SU-DHL-6 (cell line): ENCODE measurements around the gene AGXT.

ENCODE experiments used
- EZH2phosphoT487 ChIP-seq: fragments of 200-600 bp; sonication (generic), shearing (Covaris generic); conservative IDR thresholded peaks from 2 replicates; pipeline ENCODE4 v1.6.1; 2018; ENCODE audit warnings: mild to moderate bottlenecking, antibody characterized with exemption, low read length, moderate library complexity, mixed read lengths
- TF ChIP-seq, protein P1 (sequence below): fragments of 200-600 bp; sonication (generic); IDR thresholded peaks from one replicate; pipeline ENCODE4 v1.5.1; 2017; ENCODE audit warnings: antibody characterized with exemption, mild to moderate bottlenecking, low read length, moderate library complexity; ENCODE audit not compliant: insufficient read depth, poor library complexity, severe bottlenecking

DNA sequence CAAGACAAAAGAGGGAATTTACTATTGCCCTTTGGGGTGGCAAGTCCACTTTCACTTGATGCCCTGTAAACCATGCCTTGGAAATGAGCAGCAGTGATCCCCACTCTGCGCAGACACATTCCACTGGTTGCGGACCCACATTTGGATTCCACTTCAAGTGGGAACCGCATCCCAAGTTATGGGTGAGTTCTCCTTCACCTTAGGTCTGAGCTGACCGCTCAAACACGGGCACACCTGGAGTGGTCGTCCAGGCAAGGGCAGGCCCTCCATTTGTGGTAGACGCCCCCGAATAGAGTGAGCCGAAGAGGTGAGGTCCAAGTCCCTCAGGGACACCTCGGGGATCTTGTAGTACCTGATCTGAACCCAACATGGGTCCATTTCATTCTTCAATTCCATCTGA lies 9.8 kb upstream of the AGXT start:
- TF ChIP-seq, protein P1, sequence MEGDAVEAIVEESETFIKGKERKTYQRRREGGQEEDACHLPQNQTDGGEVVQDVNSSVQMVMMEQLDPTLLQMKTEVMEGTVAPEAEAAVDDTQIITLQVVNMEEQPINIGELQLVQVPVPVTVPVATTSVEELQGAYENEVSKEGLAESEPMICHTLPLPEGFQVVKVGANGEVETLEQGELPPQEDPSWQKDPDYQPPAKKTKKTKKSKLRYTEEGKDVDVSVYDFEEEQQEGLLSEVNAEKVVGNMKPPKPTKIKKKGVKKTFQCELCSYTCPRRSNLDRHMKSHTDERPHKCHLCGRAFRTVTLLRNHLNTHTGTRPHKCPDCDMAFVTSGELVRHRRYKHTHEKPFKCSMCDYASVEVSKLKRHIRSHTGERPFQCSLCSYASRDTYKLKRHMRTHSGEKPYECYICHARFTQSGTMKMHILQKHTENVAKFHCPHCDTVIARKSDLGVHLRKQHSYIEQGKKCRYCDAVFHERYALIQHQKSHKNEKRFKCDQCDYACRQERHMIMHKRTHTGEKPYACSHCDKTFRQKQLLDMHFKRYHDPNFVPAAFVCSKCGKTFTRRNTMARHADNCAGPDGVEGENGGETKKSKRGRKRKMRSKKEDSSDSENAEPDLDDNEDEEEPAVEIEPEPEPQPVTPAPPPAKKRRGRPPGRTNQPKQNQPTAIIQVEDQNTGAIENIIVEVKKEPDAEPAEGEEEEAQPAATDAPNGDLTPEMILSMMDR: no peak
- no peak for TF ChIP-seq EZH2phosphoT487
